ENCODE measurements around the gene DBT. TPM values are rescaled to one million over a fixed set of nuclear protein-coding genes. Genes with fewer than 3 reads are reported as not detected.
"Not testable (repeated sequence)": the region's sequence is repeated elsewhere in the genome, so short reads cannot be mapped to it uniquely, and the experiment has no call there.

Gene DBT
- total and polyA plus RNA-seq, 10 of the 15 experiments (the other 5 are each of a cell fraction or from before 2014, with no cell fraction given): 2.1 to 15.9 (median 6.9) TPM

GRCh38 chr1:100234432-100234831, 15.2 kb downstream of the DBT start:
- Histone ChIP-seq H3K27me3 (replicated peaks in 1 of 2; ENCODE audit: control insufficient read depth in 2 of 2, insufficient read depth in 2 of 2, low read length in 1 of 2) (no peaks in the 10 kb centered on the region), H3K27ac (ENCODE audit: control insufficient read depth, insufficient read depth) (no peak overlapping the region), H3K79me2 (ENCODE audit: control insufficient read depth, insufficient read depth, low read length) (no peaks in the 10 kb centered on the region), H2AFZ (ENCODE audit: control insufficient read depth, low read depth, low read length) (no peak overlapping the region), H3K9me3 (replicated peaks; ENCODE audit: control insufficient read depth, insufficient read depth, low read length) (no peaks in the 10 kb centered on the region), H3K4me2 (ENCODE audit: control insufficient read depth, insufficient read depth) (no peak overlapping the region), H3K36me3 (ENCODE audit: control insufficient read depth in 2 of 2, insufficient read depth in 2 of 2, low read length in 1 of 2) (peaks cover 0 to 9% of the 10 kb centered on the region in 2 experiments), H4K20me1 (ENCODE audit: control insufficient read depth, insufficient read depth) (no peaks in the 10 kb centered on the region), H3K4me3 (no peak overlapping the region), H3K4me1 (ENCODE audit: control insufficient read depth, insufficient read depth, low read length) (no peaks in the 10 kb centered on the region), H3K9ac (ENCODE audit: control insufficient read depth, insufficient read depth, low read length) (no peak overlapping the region)
- ChIA-PET POLR2A (no interaction called here), CTCF (interaction anchor here (1.7 kb wide), 1 partner anchor 16 kb away, joined by 3 read pairs; no protein-coding TSS in a partner anchor), RAD21 (ENCODE audit: unreplicated experiment) (no interaction called here), SMC1A (ENCODE audit: uncharacterized antibody, unreplicated experiment) (interaction anchor here (1.7 kb wide), 1 partner anchor 15 kb away, joined by 3 read pairs; the partner anchor contains the start of gene DBT)
- WGBS (ENCODE audit: insufficient coverage, insufficient replicate concordance, low lambda C conversion rate, missing lambda C conversion rate): 100% methylated on average over 1 of the region's 1 CpG
- TF ChIP-seq ELK1 (IDR thresholded peaks at IDR 0.05; ENCODE audit: low read depth, low read length) (no peak), RFX5 (IDR thresholded peaks at IDR 0.05; ENCODE audit: low read depth, low read length) (no peak), EED (IDR thresholded peaks at IDR 0.05; ENCODE audit: low read depth) (no peak), MYC (IDR thresholded peaks at IDR 0.05; ENCODE audit: insufficient read depth, insufficient read length, insufficient replicate concordance, low read length, severe bottlenecking) (no peak), ZBTB40 (IDR thresholded peaks at IDR 0.05; ENCODE audit: borderline replicate concordance) (no peak), ZZZ3 (IDR thresholded peaks at IDR 0.05; ENCODE audit: control insufficient read depth, insufficient read length, low read depth) (no peak), STAT3 (IDR thresholded peaks at IDR 0.05; ENCODE audit: low read depth, low read length) (no peak), USF2 (IDR thresholded peaks at IDR 0.05; ENCODE audit: borderline replicate concordance, low read depth, low read length) (no peak), SMARCA5 (IDR thresholded peaks at IDR 0.05) (no peak), BRCA1 (IDR thresholded peaks at IDR 0.05; ENCODE audit: low read depth, low read length) (no peak)
- intact Hi-C loops (cut with micrococcal nuclease; ENCODE audit: unreplicated experiment) (no loop called here), in situ Hi-C loops (cut with MboI) (no loop called here)
- FAIRE-seq (no peak), DNase-seq (ENCODE audit: low read depth, low spot score) (no peak), ATAC-seq (no peak)
- BruUV-seq (replicated peaks): no TSS peak

GRCh38 chr1:100233566-100233965, 16.1 kb downstream of the DBT start:
- not testable (repeated sequence) for H3K4me2 ChIP-seq (ENCODE audit: control insufficient read depth, insufficient read depth)

More at GRCh38 chr1:100233566-100233965, 16.1 kb downstream of the DBT start:
- DNase-seq (ENCODE audit: low read depth, low spot score); BruUV-seq (replicated peaks); H3K4me1 ChIP-seq (ENCODE audit: control insufficient read depth, insufficient read depth, low read length); H3K9ac ChIP-seq (ENCODE audit: control insufficient read depth, insufficient read depth, low read length); FAIRE-seq; H3K9me3 ChIP-seq (replicated peaks; ENCODE audit: control insufficient read depth, insufficient read depth, low read length); H2AFZ ChIP-seq (ENCODE audit: control insufficient read depth, low read depth, low read length); H3K36me3 ChIP-seq (ENCODE audit: control insufficient read depth in 2 of 2, insufficient read depth in 2 of 2, low read length in 1 of 2); in situ Hi-C loops (cut with MboI); RAD21 ChIA-PET (ENCODE audit: unreplicated experiment); POLR2A ChIA-PET; H3K79me2 ChIP-seq (ENCODE audit: control insufficient read depth, insufficient read depth, low read length); H3K4me3 ChIP-seq; SMC1A ChIA-PET (ENCODE audit: uncharacterized antibody, unreplicated experiment); intact Hi-C loops (cut with micrococcal nuclease; ENCODE audit: unreplicated experiment); ATAC-seq; H3K27me3 ChIP-seq (replicated peaks in 1 of 2; ENCODE audit: control insufficient read depth in 2 of 2, insufficient read depth in 2 of 2, low read length in 1 of 2); H3K27ac ChIP-seq (ENCODE audit: control insufficient read depth, insufficient read depth); H4K20me1 ChIP-seq (ENCODE audit: control insufficient read depth, insufficient read depth): not testable (repeated sequence)
- CTCF ChIA-PET: interaction anchor here (1.7 kb wide), 1 partner anchor 15 kb away, joined by 3 read pairs; no protein-coding TSS in a partner anchor
- WGBS (ENCODE audit: insufficient coverage, insufficient replicate concordance, low lambda C conversion rate, missing lambda C conversion rate): 99% methylated on average over 4 of the region's 4 CpGs
